Naive B cell (primary cell): ENCODE data around the gene ITPRIP. TPM values are rescaled to one million over a fixed set of nuclear protein-coding genes. Genes with fewer than 3 reads are reported as not detected.

ENCODE experiments used
- ATAC-seq, 2 donors: fragments of 150-1000 bp; cut with Tn5 transposase; 2 replicates each; pipeline ENCODE4 v1.10.0; 2021; ENCODE audit warnings: low read depth in 2 of 2, mild to moderate bottlenecking in 2 of 2, moderate library complexity in 2 of 2
- DNase-seq: peaks from one replicate; pipeline ENCODE4 v3.0.0; 2022
- H3K27ac Mint-ChIP-seq, 6 donors: one replicate each; pipeline ENCODE4 v1.8.0; 2020 to 2022; ENCODE audit warnings: mild to moderate bottlenecking in 6 of 6, mixed read lengths in 6 of 6, moderate library complexity in 5 of 6, inconsistent platforms in 2 of 6
- H3K27me3 Mint-ChIP-seq, 3 donors: one replicate each; pipeline ENCODE4 v1.8.0; 2021 to 2022; ENCODE audit warnings: mixed read lengths in 3 of 3, mild to moderate bottlenecking in 1 of 3
- H3K36me3 Mint-ChIP-seq, 2 donors: one replicate each; pipeline ENCODE4 v1.8.0; 2020 to 2022; ENCODE audit warnings: mixed read lengths in 2 of 2, inconsistent platforms in 1 of 2, mild to moderate bottlenecking in 1 of 2
- H3K4me1 Mint-ChIP-seq, 3 donors: one replicate each; pipeline ENCODE4 v1.8.0; 2020 to 2022; ENCODE audit warnings: mixed read lengths in 3 of 3, inconsistent platforms in 1 of 3, mild to moderate bottlenecking in 1 of 3, moderate library complexity in 1 of 3
- H3K4me3 Mint-ChIP-seq, 8 donors: one replicate each; pipeline ENCODE4 v1.8.0; 2020 to 2022; ENCODE audit warnings: mild to moderate bottlenecking in 8 of 8, mixed read lengths in 8 of 8, moderate library complexity in 8 of 8, inconsistent platforms in 2 of 8
- H3K9me3 Mint-ChIP-seq, 7 donors: one replicate each; pipeline ENCODE4 v1.8.0; 2020 to 2022; ENCODE audit warnings: mixed read lengths in 7 of 7, mild to moderate bottlenecking in 5 of 7, inconsistent platforms in 2 of 7, moderate library complexity in 1 of 7
- polyA plus RNA-seq, 6 donors: library from polyadenylated mRNA; unstranded; fragments of 300-500 nt; fragmentation: Illumina TruSeq; gene quantifications; one replicate each; pipeline ENCODE4 v1.2.3, GENCODE V29; 2021; ENCODE audit warnings: low read depth in 6 of 6

ITPRIP gene
- polyA plus RNA-seq, 6 donors from 2014 or later, result 16.5 to 34.4 (median 19.6) TPM

DNA sequence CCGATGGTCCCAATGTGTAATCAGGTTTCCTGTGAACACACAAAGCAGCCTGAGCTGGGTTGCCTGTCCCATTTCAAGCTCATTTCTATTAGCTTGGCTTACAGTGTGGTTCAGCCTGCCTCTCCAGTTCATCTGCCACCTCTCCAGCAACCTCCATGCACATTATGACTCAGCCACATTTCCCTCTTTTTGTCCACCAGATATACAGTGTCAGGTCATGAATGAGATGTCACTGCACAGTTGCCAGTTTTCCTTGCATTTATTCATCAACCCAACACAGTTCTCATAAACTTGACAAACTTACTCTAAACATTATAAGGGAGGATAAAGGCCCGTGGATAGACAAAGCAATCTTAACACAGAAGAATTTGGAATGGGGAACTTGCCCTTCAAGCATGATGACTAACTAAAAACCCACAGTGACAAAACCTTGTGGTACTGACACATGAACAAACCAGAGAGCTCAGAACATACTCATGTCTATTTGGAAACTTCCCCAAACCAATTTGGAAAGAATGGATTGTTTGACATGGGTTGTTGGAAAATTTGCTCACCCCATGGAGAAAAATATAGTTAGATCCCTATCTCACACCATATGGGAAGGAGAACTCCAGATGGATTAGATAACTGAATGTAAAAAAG is 12.9 kb upstream of the ITPRIP start:
- peak overlapping the region in 1 of 8 donors; percentile 48 for H3K4me3 Mint-ChIP-seq
- peaks cover 14 to 22% (median 16%) of the 10 kb centered on the region in 3 donors for H3K4me1 Mint-ChIP-seq
- DNase-seq, result no peak
- no peaks in the 10 kb centered on the region for H3K9me3 Mint-ChIP-seq
- ATAC-seq, result no peak
- H3K36me3 Mint-ChIP-seq, result no peaks in the 10 kb centered on the region
- no peaks in the 10 kb centered on the region for H3K27me3 Mint-ChIP-seq
- H3K27ac Mint-ChIP-seq, result peak overlapping the region in 2 of 6 donors; percentile 30 to 76

DNA sequence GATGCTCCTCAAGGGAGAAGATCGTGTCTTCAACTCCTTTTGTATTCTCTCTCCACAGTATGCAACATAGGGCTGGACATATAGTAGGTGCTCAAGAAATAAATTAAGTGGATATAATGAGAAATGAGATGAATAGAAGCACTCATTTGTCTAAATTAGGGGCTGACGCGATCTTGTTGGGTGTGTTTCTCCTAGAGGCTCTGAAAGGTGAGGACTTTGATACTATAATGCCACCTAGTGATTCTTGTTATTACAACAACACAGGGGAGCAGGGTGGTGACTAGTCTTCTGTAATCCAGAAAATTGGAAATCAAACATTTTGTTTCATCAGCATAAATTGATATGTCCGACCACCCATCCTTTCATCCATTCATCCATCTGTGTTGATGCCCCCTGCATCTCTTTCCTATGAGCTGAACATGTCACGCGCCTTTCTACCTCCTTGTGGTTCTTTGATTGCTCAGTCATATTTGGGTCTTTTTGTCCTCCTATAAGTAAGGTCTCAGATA is 11.9 kb upstream of the ITPRIP start:
- Mint-ChIP-seq H3K9me3 (peaks cover 0 to 1% (median 0%) of the 10 kb centered on the region in 7 donors), H3K4me3 (no peak overlapping the region), H3K27me3 (no peaks in the 10 kb centered on the region), H3K4me1 (peaks cover 22 to 32% (median 24%) of the 10 kb centered on the region in 3 donors), H3K27ac (no peak overlapping the region), H3K36me3 (no peaks in the 10 kb centered on the region)
- ATAC-seq, result peak; percentile 64 to 68
- DNase-seq, result peak; percentile 66

DNA sequence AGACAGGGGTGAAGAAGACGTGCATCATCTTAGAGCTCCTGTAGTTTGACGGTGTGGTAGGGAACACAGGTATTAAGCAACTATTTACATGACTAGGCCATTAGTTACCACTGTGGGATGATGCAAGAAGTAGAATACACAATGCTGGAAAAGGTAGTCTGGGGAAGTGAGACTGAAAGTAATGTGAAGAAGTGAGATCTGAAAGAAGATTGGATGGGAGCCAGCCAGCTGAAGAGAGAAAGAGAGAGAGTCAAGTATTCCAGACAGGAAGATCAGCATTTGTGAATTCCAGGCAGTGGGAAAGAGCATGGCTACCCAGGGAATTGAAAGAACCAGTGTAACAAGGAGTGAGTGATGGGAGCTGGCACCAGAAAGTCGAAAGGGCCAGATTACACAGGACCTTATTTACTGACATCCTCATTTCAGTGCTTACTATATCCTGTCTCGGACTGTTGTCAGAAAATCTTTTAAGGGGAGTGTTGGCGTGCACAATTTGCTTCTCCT is 11.4 kb upstream of the ITPRIP start:
- H3K4me3 Mint-ChIP-seq, result no peak overlapping the region
- no peak overlapping the region for H3K27ac Mint-ChIP-seq
- no peaks in the 10 kb centered on the region for H3K27me3 Mint-ChIP-seq
- H3K36me3 Mint-ChIP-seq, result no peaks in the 10 kb centered on the region
- peak; percentile 70 to 73 for ATAC-seq
- H3K9me3 Mint-ChIP-seq, result peaks cover 0 to 1% (median 0%) of the 10 kb centered on the region in 7 donors
- peaks cover 22 to 32% (median 24%) of the 10 kb centered on the region in 3 donors for H3K4me1 Mint-ChIP-seq
- DNase-seq, result peak; percentile 70

DNA sequence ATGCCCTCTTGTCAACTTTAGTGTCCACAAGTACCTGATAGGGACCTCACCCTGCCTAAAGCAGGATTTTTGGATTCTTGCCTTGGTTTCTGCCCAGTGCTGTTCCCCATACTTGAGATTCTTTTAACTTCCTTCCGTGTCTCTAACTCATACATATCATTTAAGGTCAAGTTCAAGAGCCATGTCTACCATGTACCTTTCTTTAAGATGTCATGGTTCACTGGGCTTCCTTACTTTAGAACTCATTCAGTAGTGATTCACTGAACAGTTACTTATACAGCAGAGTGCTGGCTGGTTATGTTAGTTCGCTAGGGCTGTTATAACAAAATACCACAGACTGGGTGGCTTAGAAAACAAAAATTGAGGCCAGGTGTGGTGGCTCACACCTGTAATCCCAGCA is 10.3 kb upstream of the ITPRIP start:
- Mint-ChIP-seq H3K27ac (peak overlapping the region in 1 of 6 donors; percentile 88), H3K9me3 (peaks cover 0 to 1% (median 0%) of the 10 kb centered on the region in 7 donors), H3K36me3 (no peaks in the 10 kb centered on the region), H3K4me1 (peaks cover 22 to 32% (median 24%) of the 10 kb centered on the region in 3 donors), H3K27me3 (no peaks in the 10 kb centered on the region), H3K4me3 (no peak overlapping the region)
- no peak for DNase-seq
- ATAC-seq, result no peak

GRCh38 chr10:104347295-104348045 is 9.2 kb upstream of the ITPRIP start:
- peaks cover 21 to 29% (median 22%) of the 10 kb centered on the region in 3 donors for H3K4me1 Mint-ChIP-seq
- no peaks in the 10 kb centered on the region for H3K27me3 Mint-ChIP-seq
- H3K36me3 Mint-ChIP-seq, result no peaks in the 10 kb centered on the region
- no peak for ATAC-seq
- no peak overlapping the region for H3K4me3 Mint-ChIP-seq
- DNase-seq, result no peak
- peak overlapping the region in 4 of 6 donors; percentile 12 to 92 (median 64) for H3K27ac Mint-ChIP-seq
- H3K9me3 Mint-ChIP-seq, result peaks cover 0 to 1% (median 0%) of the 10 kb centered on the region in 7 donors

DNA sequence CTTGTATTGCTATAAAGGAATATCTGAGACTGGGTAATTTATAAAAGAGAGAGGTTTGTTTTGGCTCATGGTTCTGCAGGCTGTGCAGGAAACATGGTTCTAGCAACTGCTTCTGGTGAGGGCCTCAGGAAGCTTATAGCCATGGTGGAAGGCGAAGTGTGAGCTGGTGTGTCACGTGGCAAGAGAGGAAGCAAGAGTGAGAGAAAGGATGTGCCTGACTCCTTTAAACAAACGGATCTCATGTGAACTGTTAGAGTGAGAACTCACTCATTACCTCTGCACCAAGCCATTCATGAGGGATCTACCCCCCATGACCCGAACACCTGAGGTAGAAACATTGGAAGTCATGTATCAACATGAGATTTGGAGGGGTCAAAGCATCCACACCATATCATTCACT is 7.7 kb upstream of the ITPRIP start:
- ATAC-seq, result no peak
- Mint-ChIP-seq H3K27ac (peak overlapping the region in 1 of 6 donors; percentile 93), H3K36me3 (no peaks in the 10 kb centered on the region), H3K9me3 (peaks cover 0 to 1% (median 0%) of the 10 kb centered on the region in 7 donors), H3K4me3 (no peak overlapping the region), H3K4me1 (peaks cover 15 to 22% (median 16%) of the 10 kb centered on the region in 3 donors), H3K27me3 (no peaks in the 10 kb centered on the region)
- no peak for DNase-seq

- H3K4me1 Mint-ChIP-seq, result peaks cover 15 to 22% (median 16%) of the 10 kb centered on the region in 3 donors
- no peaks in the 10 kb centered on the region for H3K27me3 Mint-ChIP-seq
- DNase-seq, result no peak
- ATAC-seq, result no peak
- no peaks in the 10 kb centered on the region for H3K36me3 Mint-ChIP-seq
- peak overlapping the region in 1 of 6 donors; percentile 14 for H3K27ac Mint-ChIP-seq
- H3K4me3 Mint-ChIP-seq, result no peak overlapping the region
- H3K9me3 Mint-ChIP-seq, result peaks cover 0 to 1% (median 0%) of the 10 kb centered on the region in 7 donors
Observed at GRCh38 chr10:104345515-104345914, 7.2 kb upstream of the ITPRIP start.

DNA sequence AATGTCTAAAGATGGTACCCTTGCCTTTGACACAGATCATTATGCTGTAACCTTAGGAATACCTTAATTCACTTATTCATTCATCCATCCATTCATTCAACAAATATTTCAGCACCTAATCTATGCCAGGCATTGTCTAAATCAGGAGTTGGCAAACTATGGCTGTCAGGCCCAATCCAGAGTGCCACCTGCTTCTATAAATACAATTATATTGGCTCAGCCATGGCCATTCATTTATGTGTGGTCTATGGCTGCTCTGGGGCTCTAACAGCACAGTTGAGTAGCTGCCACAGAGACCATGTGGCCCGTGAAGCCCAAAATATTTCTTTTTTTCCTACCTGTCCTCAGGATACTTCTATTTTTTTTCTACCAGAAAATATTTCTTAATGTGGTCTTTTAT is 6.0 kb upstream of the ITPRIP start:
- peaks cover 0 to 1% (median 0%) of the 10 kb centered on the region in 7 donors for H3K9me3 Mint-ChIP-seq
- H3K36me3 Mint-ChIP-seq, result no peaks in the 10 kb centered on the region
- H3K4me1 Mint-ChIP-seq, result peaks cover 21 to 34% (median 29%) of the 10 kb centered on the region in 3 donors
- DNase-seq, result no peak
- peak overlapping the region in 1 of 8 donors; percentile 10 for H3K4me3 Mint-ChIP-seq
- no peaks in the 10 kb centered on the region for H3K27me3 Mint-ChIP-seq
- ATAC-seq, result no peak
- no peak overlapping the region for H3K27ac Mint-ChIP-seq

DNA sequence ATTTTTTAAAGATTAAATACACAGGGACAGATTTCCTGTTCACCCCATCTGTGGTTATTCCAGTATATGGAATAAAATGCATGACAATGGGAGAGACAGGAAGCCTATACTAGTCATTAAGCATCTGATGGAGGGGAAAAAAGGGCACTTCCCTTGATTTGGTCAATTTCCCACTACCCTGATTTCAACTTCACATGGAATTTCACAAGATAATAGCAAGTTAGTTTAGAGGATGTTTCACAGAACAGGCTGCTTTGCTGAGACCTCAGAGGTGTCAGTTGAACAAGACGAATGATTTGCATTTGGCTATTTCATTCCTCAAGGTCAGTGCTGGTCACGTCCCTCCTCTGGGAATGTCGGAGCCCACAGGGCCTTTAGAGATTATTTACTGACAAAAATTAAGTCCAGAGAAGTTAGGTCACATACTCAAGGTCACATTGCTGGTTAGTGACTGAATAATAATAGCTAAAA is 4.7 kb upstream of the ITPRIP start:
- Mint-ChIP-seq H3K36me3 (no peaks in the 10 kb centered on the region), H3K27ac (no peak overlapping the region), H3K27me3 (no peaks in the 10 kb centered on the region), H3K4me3 (peak overlapping the region in 1 of 8 donors; percentile 13), H3K4me1 (peaks cover 21 to 36% (median 33%) of the 10 kb centered on the region in 3 donors), H3K9me3 (peaks cover 0 to 1% (median 0%) of the 10 kb centered on the region in 7 donors)
- DNase-seq (no peak), ATAC-seq (no peak)

- Mint-ChIP-seq H3K27ac (peak overlapping the region in 1 of 6 donors; percentile 98), H3K4me3 (peak overlapping the region in 3 of 8 donors; percentile 98 to 100 (median 100)), H3K27me3 (no peaks in the 10 kb centered on the region), H3K36me3 (no peaks in the 10 kb centered on the region), H3K9me3 (peaks cover 0 to 1% (median 0%) of the 10 kb centered on the region in 7 donors), H3K4me1 (peaks cover 20 to 42% (median 41%) of the 10 kb centered on the region in 3 donors)
- DNase-seq (no peak), ATAC-seq (no peak)
Observed at GRCh38 chr10:104340641-104341040, 2.4 kb upstream of the ITPRIP start.

DNA sequence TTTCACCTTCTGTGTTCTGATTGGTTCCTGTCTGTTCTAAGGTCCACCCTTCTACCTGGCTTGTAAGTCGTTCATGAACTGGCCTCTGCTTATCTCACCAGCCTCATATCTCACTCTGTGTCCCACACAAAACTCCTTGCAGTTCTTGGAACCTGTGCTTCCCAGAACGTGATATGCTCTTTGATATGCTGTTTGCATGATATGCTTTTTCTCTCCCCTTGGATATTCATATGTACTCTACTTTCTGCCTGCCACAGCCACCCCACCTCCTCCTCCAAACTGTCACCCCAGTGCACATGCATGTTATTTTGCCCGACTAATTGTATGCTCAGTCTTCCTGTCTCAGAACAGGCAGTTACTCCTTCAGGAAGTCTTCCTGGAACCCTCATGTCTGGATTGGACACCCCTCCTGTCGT is 1.9 kb upstream of the ITPRIP start:
- peak overlapping the region in 3 of 6 donors; percentile 18 to 98 (median 82) for H3K27ac Mint-ChIP-seq
- no peaks in the 10 kb centered on the region for H3K27me3 Mint-ChIP-seq
- no peaks in the 10 kb centered on the region for H3K9me3 Mint-ChIP-seq
- H3K36me3 Mint-ChIP-seq, result no peaks in the 10 kb centered on the region
- ATAC-seq (no peak), DNase-seq (no peak)
- peak overlapping the region; percentile 13 to 100 (median 98) for H3K4me3 Mint-ChIP-seq
- H3K4me1 Mint-ChIP-seq, result peaks cover 22 to 44% (median 41%) of the 10 kb centered on the region in 3 donors

GRCh38 chr10:104339469-104340110 is 1.3 kb upstream of the ITPRIP start:
- DNase-seq (peak; percentile 24), ATAC-seq (no peak)
- Mint-ChIP-seq H3K4me1 (peaks cover 28 to 50% (median 47%) of the 10 kb centered on the region in 3 donors), H3K9me3 (no peaks in the 10 kb centered on the region), H3K4me3 (peak overlapping the region; percentile 98 to 100 (median 100)), H3K36me3 (no peaks in the 10 kb centered on the region), H3K27me3 (no peaks in the 10 kb centered on the region), H3K27ac (peak overlapping the region in 5 of 6 donors; percentile 82 to 100 (median 98))

GRCh38 chr10:104337521-104337984 is 712 bp downstream of the ITPRIP start:
- Mint-ChIP-seq H3K4me3 (peak overlapping the region; percentile 98 to 100 (median 100)), H3K27ac (peak overlapping the region; percentile 41 to 99 (median 93)), H3K27me3 (no peaks in the 10 kb centered on the region), H3K9me3 (no peaks in the 10 kb centered on the region), H3K36me3 (no peaks in the 10 kb centered on the region), H3K4me1 (peaks cover 39 to 69% (median 64%) of the 10 kb centered on the region in 3 donors)
- DNase-seq (peak; percentile 64), ATAC-seq (peak; percentile 62 to 69)
